HEK293T (cell line): ENCODE measurements around the gene SIRPD.

Source experiments
- FOXK2 ChIP-seq: fragments of 450-650 bp; IDR thresholded peaks from 2 replicates; pipeline ENCODE4 v1.6.1; 2016; ENCODE audit warnings: mild to moderate bottlenecking
- FOXM1 ChIP-seq: fragments of 450-650 bp; IDR thresholded peaks from 2 replicates; pipeline ENCODE4 v1.6.1; 2017; ENCODE audit warnings: mild to moderate bottlenecking, borderline replicate concordance
- HDGF ChIP-seq: fragments of 450-650 bp; IDR thresholded peaks from 2 replicates; pipeline ENCODE4 v1.6.1; 2017; ENCODE audit warnings: antibody characterized with exemption, borderline replicate concordance
- PKNOX1 ChIP-seq: fragments of 450-650 bp; IDR thresholded peaks from 2 replicates; pipeline ENCODE4 v1.6.1; 2016
- SP1 ChIP-seq: fragments of 450-650 bp; IDR thresholded peaks from 2 replicates; pipeline ENCODE4 v1.6.1; 2017
- SUZ12 ChIP-seq: fragments of 450-650 bp; IDR thresholded peaks from 2 replicates; pipeline ENCODE4 v1.6.1; 2016; ENCODE audit warnings: mild to moderate bottlenecking
- ZNF384 ChIP-seq: fragments of 450-650 bp; IDR thresholded peaks from 2 replicates; pipeline ENCODE4 v1.6.1; 2016

- no peak for TF ChIP-seq PKNOX1
- TF ChIP-seq ZNF384: no peak
- no peak for TF ChIP-seq HDGF
- TF ChIP-seq SP1: no peak
- no peak for TF ChIP-seq FOXK2
- no peak for TF ChIP-seq SUZ12
- TF ChIP-seq FOXM1: no peak
Measured at GRCh38 chr20:1513801-1514200, 43.7 kb downstream of the SIRPD start.
